HepG2 (cell line): ENCODE measurements around the gene MIF4GD. TPM values are rescaled to one million over a fixed set of nuclear protein-coding genes. Genes with fewer than 3 reads are reported as not detected.

Experiments used
- CENPX ChIP-seq: sonication (generic); formaldehyde crosslinking; IDR thresholded peaks from 2 replicates; pipeline ENCODE4 v1.9.0; 2021; ENCODE audit warnings: mild to moderate bottlenecking, missing genetic modification reagents, moderate library complexity
- DZIP1 ChIP-seq: sonication (generic); formaldehyde crosslinking; IDR thresholded peaks from 2 replicates; pipeline ENCODE4 v1.5.0; 2020; ENCODE audit warnings: mild to moderate bottlenecking, missing genetic modification reagents
- IKZF1 ChIP-seq: fragments of 450-650 bp; IDR thresholded peaks from 2 replicates; pipeline ENCODE4 v1.7.1; 2016
- RFXAP ChIP-seq: sonication (generic); formaldehyde crosslinking; IDR thresholded peaks from 2 replicates; pipeline ENCODE4 v1.4.0; 2020; ENCODE audit warnings: missing genetic modification reagents, borderline replicate concordance
- THAP11 ChIP-seq: IDR thresholded peaks from 2 replicates; pipeline ENCODE4 v1.6.1; 2016; ENCODE audit warnings: missing biosample characterization, missing genetic modification reagents
- ZFP41 ChIP-seq: sonication (generic); formaldehyde crosslinking; IDR thresholded peaks from 2 replicates; pipeline ENCODE4 v1.4.0; 2020; ENCODE audit warnings: mild to moderate bottlenecking, missing genetic modification reagents, borderline replicate concordance
- ZFP82 ChIP-seq: sonication (generic); formaldehyde crosslinking; IDR thresholded peaks from 2 replicates; pipeline ENCODE4 v1.5.1; 2020; ENCODE audit warnings: mild to moderate bottlenecking, missing genetic modification reagents, borderline replicate concordance
- ZNF335 ChIP-seq: sonication (generic); formaldehyde crosslinking; IDR thresholded peaks from 2 replicates; pipeline ENCODE4 v1.4.0; 2020; ENCODE audit warnings: missing genetic modification reagents
- ZNF501 ChIP-seq: sonication (generic); formaldehyde crosslinking; IDR thresholded peaks from 2 replicates; pipeline ENCODE4 v1.5.1; 2020; ENCODE audit warnings: mild to moderate bottlenecking, moderate library complexity, missing genetic modification reagents
- ZNF510 ChIP-seq: sonication (generic); formaldehyde crosslinking; IDR thresholded peaks from 2 replicates; pipeline ENCODE4 v1.4.0; 2020; ENCODE audit warnings: low read depth, mild to moderate bottlenecking, missing genetic modification reagents
- ZNF781 ChIP-seq: sonication (generic); formaldehyde crosslinking; IDR thresholded peaks from 2 replicates; pipeline ENCODE4 v1.5.1; 2020; ENCODE audit warnings: borderline replicate concordance, mild to moderate bottlenecking, missing genetic modification reagents; ENCODE audit errors: not compliant biosample characterization
- ZNF841 ChIP-seq: sonication (generic); formaldehyde crosslinking; IDR thresholded peaks from 2 replicates; pipeline ENCODE4 v1.8.1; 2023; ENCODE audit warnings: missing genetic modification reagents, borderline replicate concordance
- ZNF883 ChIP-seq: sonication (generic); formaldehyde crosslinking; IDR thresholded peaks from 2 replicates; pipeline ENCODE4 v1.5.1; 2020; ENCODE audit warnings: mild to moderate bottlenecking, missing genetic modification reagents; ENCODE audit errors: not compliant biosample characterization
- ZZZ3 ChIP-seq: sonication (generic); formaldehyde crosslinking; IDR thresholded peaks from 2 replicates; pipeline ENCODE4 v1.4.0; 2020; ENCODE audit warnings: missing genetic modification reagents, mild to moderate bottlenecking, borderline replicate concordance
- polyA plus RNA-seq, 8 experiments: library from polyadenylated mRNA; depleted of rRNA in 3 of 8; stranded (reverse) in 7 of 8; unstranded in 1 of 8; fragments of >200 nt; fragmentation: Illumina TruSeq in 4 of 8; extraction: Trizol in 4 of 8; gene quantifications; 2 replicates each; pipeline versions ENCODE4 v1.2.1 to v1.2.3, GENCODE V29; 2011 to 2016; ENCODE audit warnings: low read depth in 4 of 8, missing spikeins in 1 of 8, mixed read lengths in 1 of 8; ENCODE audit not compliant: insufficient read depth in 1 of 8
- total RNA-seq, 5 experiments: library from RNA; depleted of rRNA; stranded (reverse); fragments of >200 nt; fragmentation: Illumina TruSeq; extraction: Trizol; gene quantifications; 2 replicates each; pipeline ENCODE4 v1.2.3, GENCODE V29; 2016; ENCODE audit warnings: low read depth in 1 of 5
- TF ChIP-seq, protein P1 (sequence below): sonication (generic); formaldehyde crosslinking; IDR thresholded peaks from 2 replicates; pipeline ENCODE4 v1.4.0; 2020; ENCODE audit warnings: low read depth, missing genetic modification reagents
- TF ChIP-seq, protein P2 (sequence below): sonication (generic); formaldehyde crosslinking; IDR thresholded peaks from 2 replicates; pipeline ENCODE4 v1.5.0; 2020; ENCODE audit warnings: mild to moderate bottlenecking, low read depth, missing genetic modification reagents, borderline replicate concordance
- TF ChIP-seq, protein P3 (sequence below): sonication (generic); formaldehyde crosslinking; IDR thresholded peaks from 2 replicates; pipeline ENCODE4 v1.4.0; 2020; ENCODE audit warnings: missing genetic modification reagents

MIF4GD gene
- total and polyA plus RNA-seq, 2 of the 13 experiments (the other 11 are each of a cell fraction or from before 2014, with no cell fraction given): 14.0 to 28.0 TPM

DNA sequence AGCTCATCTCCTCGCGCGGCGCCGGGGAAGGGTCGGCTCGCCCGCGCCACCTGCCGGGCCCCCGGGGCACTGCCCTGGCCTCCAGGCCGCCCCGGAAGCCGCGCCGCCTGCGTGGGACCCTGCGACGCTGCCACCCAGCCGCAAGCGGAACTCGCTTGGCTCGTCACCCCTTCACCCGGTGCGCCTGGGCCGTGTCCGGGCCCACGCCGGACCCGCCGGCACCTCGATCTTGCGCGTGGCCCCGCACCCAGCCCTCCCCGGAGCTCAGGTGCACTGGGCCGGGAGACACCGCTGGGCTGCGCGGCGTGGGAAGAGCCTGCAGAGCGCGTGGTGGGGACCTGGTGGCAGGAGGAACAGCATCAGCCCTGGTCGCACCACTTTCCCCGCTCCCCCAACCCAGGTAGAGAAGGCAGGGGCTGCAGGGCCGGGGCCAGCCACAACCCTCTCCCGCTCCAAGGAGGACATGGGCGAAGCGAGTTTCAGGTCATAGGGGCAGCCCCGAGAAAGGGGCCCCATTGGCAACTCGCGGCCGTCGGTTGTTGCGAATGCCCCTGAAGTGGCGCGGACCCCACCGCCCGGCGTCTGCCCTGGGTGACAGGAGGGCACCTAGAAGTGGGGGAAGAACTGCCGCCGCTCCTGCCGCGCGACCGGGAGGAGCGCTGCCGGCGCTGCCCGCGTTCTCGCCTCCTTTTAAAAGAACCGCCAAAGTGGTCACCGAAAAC is 363 bp upstream of the MIF4GD start (continued):
- TF ChIP-seq THAP11 (CRISPR knock-in tag) (peak; percentile 85), CENPX (CRISPR knock-in tag) (no peak), ZNF335 (CRISPR knock-in tag) (no peak), RFXAP (no peak), ZZZ3 (CRISPR knock-in tag) (peak; percentile 30; the same call in 1 of the 2 replicates), DZIP1 (no peak), ZFP41 (CRISPR knock-in tag) (no peak), ZNF883 (CRISPR knock-in tag) (peak; percentile 92), ZNF510 (CRISPR knock-in tag) (no peak), ZNF781 (peak; percentile 62), IKZF1 (no peak), ZNF841 (CRISPR knock-in tag) (no peak), ZFP82 (CRISPR knock-in tag) (no peak), ZNF501 (CRISPR knock-in tag) (peak; percentile 63)
- TF ChIP-seq, protein P1, sequence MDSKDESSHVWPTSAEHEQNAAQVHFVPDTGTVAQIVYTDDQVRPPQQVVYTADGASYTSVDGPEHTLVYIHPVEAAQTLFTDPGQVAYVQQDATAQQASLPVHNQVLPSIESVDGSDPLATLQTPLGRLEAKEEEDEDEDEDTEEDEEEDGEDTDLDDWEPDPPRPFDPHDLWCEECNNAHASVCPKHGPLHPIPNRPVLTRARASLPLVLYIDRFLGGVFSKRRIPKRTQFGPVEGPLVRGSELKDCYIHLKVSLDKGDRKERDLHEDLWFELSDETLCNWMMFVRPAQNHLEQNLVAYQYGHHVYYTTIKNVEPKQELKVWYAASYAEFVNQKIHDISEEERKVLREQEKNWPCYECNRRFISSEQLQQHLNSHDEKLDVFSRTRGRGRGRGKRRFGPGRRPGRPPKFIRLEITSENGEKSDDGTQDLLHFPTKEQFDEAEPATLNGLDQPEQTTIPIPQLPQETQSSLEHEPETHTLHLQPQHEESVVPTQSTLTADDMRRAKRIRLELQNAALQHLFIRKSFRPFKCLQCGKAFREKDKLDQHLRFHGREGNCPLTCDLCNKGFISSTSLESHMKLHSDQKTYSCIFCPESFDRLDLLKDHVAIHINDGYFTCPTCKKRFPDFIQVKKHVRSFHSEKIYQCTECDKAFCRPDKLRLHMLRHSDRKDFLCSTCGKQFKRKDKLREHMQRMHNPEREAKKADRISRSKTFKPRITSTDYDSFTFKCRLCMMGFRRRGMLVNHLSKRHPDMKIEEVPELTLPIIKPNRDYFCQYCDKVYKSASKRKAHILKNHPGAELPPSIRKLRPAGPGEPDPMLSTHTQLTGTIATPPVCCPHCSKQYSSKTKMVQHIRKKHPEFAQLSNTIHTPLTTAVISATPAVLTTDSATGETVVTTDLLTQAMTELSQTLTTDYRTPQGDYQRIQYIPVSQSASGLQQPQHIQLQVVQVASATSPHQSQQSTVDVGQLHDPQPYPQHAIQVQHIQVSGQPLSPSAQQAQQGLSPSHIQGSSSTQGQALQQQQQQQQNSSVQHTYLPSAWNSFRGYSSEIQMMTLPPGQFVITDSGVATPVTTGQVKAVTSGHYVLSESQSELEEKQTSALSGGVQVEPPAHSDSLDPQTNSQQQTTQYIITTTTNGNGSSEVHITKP (CRISPR knock-in tag): no peak
- TF ChIP-seq, protein P2, sequence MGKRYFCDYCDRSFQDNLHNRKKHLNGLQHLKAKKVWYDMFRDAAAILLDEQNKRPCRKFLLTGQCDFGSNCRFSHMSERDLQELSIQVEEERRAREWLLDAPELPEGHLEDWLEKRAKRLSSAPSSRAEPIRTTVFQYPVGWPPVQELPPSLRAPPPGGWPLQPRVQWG (CRISPR knock-in tag): no peak
- TF ChIP-seq, protein P3, sequence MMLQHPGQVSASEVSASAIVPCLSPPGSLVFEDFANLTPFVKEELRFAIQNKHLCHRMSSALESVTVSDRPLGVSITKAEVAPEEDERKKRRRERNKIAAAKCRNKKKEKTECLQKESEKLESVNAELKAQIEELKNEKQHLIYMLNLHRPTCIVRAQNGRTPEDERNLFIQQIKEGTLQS (CRISPR knock-in tag): peak; percentile 51; the same call in 1 of the 2 replicates
